Measurements from ENCODE around the gene BRPF1. TPM values are rescaled to one million over a fixed set of nuclear protein-coding genes. Genes with fewer than 3 reads are reported as not detected.

Gene BRPF1
- total and polyA plus RNA-seq, 2 donors (not counting 1 experiment from before 2014, with no cell fraction given) = 24.4 to 36.5 TPM

DNA sequence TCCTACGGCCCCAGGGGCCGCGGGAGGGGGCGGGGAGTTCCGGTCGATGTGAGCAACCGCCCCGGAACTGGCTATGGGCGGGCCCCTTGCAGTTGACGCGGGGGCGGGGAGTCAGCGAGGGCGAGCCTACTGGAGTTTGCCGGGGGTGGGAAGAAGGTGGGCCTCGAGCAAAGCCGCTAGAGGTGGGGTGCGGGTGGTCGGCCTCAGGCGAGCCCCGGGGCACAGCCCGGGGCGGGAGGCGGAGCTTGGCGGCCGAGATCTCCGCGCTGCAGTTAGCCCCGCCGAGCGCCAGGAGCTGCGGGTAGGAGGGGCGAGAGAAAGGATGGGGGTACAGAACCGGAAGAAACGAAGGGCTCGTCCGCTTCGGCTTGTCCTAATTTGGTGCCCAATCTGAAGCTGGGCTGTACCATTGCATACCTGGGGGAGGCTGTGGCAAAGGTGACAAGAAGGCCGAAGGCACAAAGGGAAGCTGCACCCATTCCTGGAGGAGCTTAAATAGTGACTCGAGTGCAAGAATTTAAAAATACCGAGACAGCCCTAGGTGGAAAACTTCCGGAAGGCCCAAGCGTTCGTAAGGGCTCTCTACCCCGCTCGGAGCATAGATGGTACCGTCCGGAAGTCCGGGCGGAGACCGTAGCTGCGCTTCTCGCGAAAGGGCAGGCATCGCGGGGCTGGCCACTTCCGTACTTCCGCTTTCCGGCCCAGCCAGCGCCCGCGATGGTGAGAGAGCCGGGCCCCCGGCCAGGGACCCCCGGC, 61.0 kb downstream of the BRPF1 start, which contains the start of the genes ARPC4 and TADA3:
TSS of gene ARPC4 (plus strand) at position 678 of the 756 bp plus-strand sequence. CDS start at position 718, 40 bp downstream.
TSS of gene TADA3 (minus strand) at position 69 of the 756 bp plus-strand sequence. CDS start 1,007 bp downstream, outside the sequence.
- 0% methylated on average over 65 of the region's 65 CpGs for WGBS (ENCODE audit: insufficient coverage)
- ChIA-PET POLR2A (interaction anchor here (0.5 to 1.6 kb wide), 22 partner anchors 10 to 529 kb away, joined by 3 to 39 read pairs (median 5); partner anchors contain the start of genes BRPF1, CRELD1, EMC3 and FANCD2), CTCF (interaction anchor here (0.6 to 1.4 kb wide), 14 partner anchors 11 to 946 kb away, joined by 3 to 17 read pairs (median 4); partner anchors contain the start of genes OGG1 and TTLL3)
- H3K9me3 Mint-ChIP-seq (ENCODE audit: insufficient read depth) = no peaks in the 10 kb centered on the region
- Histone ChIP-seq H3K79me2 (ENCODE audit: control insufficient read depth, insufficient read depth, low read length) (peaks cover 69% of the 10 kb centered on the region), H3K36me3 (replicated peaks in 1 of 2; ENCODE audit: control extremely low read depth in 1 of 2, control insufficient read depth in 1 of 2, extremely low read depth in 1 of 2, insufficient read depth in 2 of 2, low read length in 1 of 2) (peaks cover 8 to 36% of the 10 kb centered on the region in 2 experiments), H3K27ac (ENCODE audit: low read length in 2 of 2) (peak within 1 kb of the TSS; percentile 93 to 99), H2AFZ (ENCODE audit: insufficient read depth, low read depth, low read length, poor library complexity, severe bottlenecking) (peak within 1 kb of the TSS; percentile 96), H3K4me2 (replicated peaks; ENCODE audit: low read depth, low read length, poor library complexity, severe bottlenecking) (peak within 1 kb of the TSS; percentile 98), H4K20me1 (ENCODE audit: control insufficient read depth, insufficient read depth, low read length, poor library complexity, severe bottlenecking) (peaks cover 38% of the 10 kb centered on the region), H3K9me3 (ENCODE audit: control extremely low read depth in 1 of 3, control insufficient read depth in 2 of 3, insufficient read depth in 1 of 3, low read length in 2 of 3) (no peaks in the 10 kb centered on the region), H3K4me3 (ENCODE audit: control extremely low read depth in 1 of 5, extremely low read depth in 1 of 5, insufficient read depth in 1 of 5, low read depth in 2 of 5, low read length in 4 of 5) (peak within 1 kb of the TSS; percentile 78 to 99 (median 94)), H3K4me1 (ENCODE audit: control insufficient read depth in 2 of 2, insufficient read depth in 2 of 2, low read length in 2 of 2) (peaks cover 51 to 63% of the 10 kb centered on the region in 2 donors), H3K27me3 (replicated peaks in 1 of 4; ENCODE audit: control extremely low read depth in 1 of 4, control insufficient read depth in 3 of 4, insufficient read depth in 4 of 4, low read length in 3 of 4) (no peaks in the 10 kb centered on the region), H3K9ac (ENCODE audit: low read length) (peak within 1 kb of the TSS; percentile 98)
- DNase-seq (peak; percentile 99), ATAC-seq (ENCODE audit: low read depth) (peak; percentile 77)
- peak within 1 kb of the TSS; percentile 100 for H3K27ac Mint-ChIP-seq
- H3K4me1 Mint-ChIP-seq = peaks cover 57% of the 10 kb centered on the region
- no peaks in the 10 kb centered on the region for H3K27me3 Mint-ChIP-seq
- intact Hi-C loops (cut with micrococcal nuclease) = loop anchor here (1.0 to 2.0 kb wide), 10 partner anchors 12 to 529 kb away; partner anchors contain the start of genes BRPF1, CRELD1, JAGN1 and RPUSD3
- TF ChIP-seq EZH2 (IDR thresholded peaks at IDR 0.05; ENCODE audit: borderline replicate concordance, insufficient read depth, low read depth, low read length, poor library complexity, severe bottlenecking) = no peak
- TF ChIP-seq, protein P1, sequence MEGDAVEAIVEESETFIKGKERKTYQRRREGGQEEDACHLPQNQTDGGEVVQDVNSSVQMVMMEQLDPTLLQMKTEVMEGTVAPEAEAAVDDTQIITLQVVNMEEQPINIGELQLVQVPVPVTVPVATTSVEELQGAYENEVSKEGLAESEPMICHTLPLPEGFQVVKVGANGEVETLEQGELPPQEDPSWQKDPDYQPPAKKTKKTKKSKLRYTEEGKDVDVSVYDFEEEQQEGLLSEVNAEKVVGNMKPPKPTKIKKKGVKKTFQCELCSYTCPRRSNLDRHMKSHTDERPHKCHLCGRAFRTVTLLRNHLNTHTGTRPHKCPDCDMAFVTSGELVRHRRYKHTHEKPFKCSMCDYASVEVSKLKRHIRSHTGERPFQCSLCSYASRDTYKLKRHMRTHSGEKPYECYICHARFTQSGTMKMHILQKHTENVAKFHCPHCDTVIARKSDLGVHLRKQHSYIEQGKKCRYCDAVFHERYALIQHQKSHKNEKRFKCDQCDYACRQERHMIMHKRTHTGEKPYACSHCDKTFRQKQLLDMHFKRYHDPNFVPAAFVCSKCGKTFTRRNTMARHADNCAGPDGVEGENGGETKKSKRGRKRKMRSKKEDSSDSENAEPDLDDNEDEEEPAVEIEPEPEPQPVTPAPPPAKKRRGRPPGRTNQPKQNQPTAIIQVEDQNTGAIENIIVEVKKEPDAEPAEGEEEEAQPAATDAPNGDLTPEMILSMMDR (IDR thresholded peaks at IDR 0.05) = no peak
- peak within 1 kb of the TSS; percentile 99 for H3K4me3 Mint-ChIP-seq
